SK-N-SH (cell line): ENCODE data around the gene COQ9. TPM values are rescaled to one million over a fixed set of nuclear protein-coding genes. Genes with fewer than 3 reads are reported as not detected.

ENCODE experiments used
- CTCF ChIA-PET: fragments of 300-600, 350-600 bp; formaldehyde crosslinking; extraction: SDS; loops from one replicate; lab custom pipeline; 2021; lab: Yijun Ruan, JAX
- POLR2A ChIA-PET: fragments of 350-600 bp; sonication (Branson Sonifier 250); formaldehyde crosslinking; extraction: SDS; loops from one replicate; lab custom pipeline; 2020; ENCODE audit warnings: antibody characterized with exemption, inconsistent platforms; lab: Yijun Ruan, JAX
- DNase-seq: peaks from one replicate; pipeline ENCODE4 v3.0.0; 2012
- H2AFZ ChIP-seq: fragments of 200-600 bp; sonication (generic); 2 replicates; pipeline ENCODE4 v1.8.1; 2016; ENCODE audit warnings: antibody characterized with exemption, mild to moderate bottlenecking, low read depth
- H3F3A ChIP-seq: fragments of 200-600 bp; sonication (generic); replicated peaks from 2 replicates; pipeline ENCODE3; 2016; ENCODE audit warnings: antibody characterized with exemption, mild to moderate bottlenecking; ENCODE audit not compliant: insufficient read depth
- H3K27ac ChIP-seq, 2 experiments: fragments of 200-500 bp in 1 of 2; fragments of 200-600 bp in 1 of 2; sonication (Bioruptor generic) in 1 of 2; sonication (generic), shearing (Covaris generic) in 1 of 2; 2 replicates each; pipeline versions ENCODE4 v1.5.1 to v1.6.1; 2014 to 2016; ENCODE audit warnings: low read depth in 2 of 2, inconsistent platforms in 1 of 2, low read length in 1 of 2, mild to moderate bottlenecking in 1 of 2, mixed read lengths in 1 of 2
- H3K27me3 ChIP-seq: fragments of 200-600 bp; sonication (generic), shearing (Covaris generic); 2 replicates; pipeline ENCODE4 v1.6.1; 2016; ENCODE audit warnings: mixed run types; ENCODE audit not compliant: insufficient read depth
- H3K36me3 ChIP-seq, 2 experiments: fragments of 200-500 bp in 1 of 2; fragments of 200-600 bp in 1 of 2; sonication (Bioruptor generic) in 1 of 2; sonication (generic) in 1 of 2; replicated peaks in 1 of 2; 2 replicates each; pipeline versions ENCODE3 to v1.5.1; 2014 to 2016; ENCODE audit warnings: low read length in 1 of 2, mild to moderate bottlenecking in 1 of 2; ENCODE audit not compliant: insufficient read depth in 2 of 2, control insufficient read depth in 1 of 2
- H3K4me1 ChIP-seq, 2 experiments: fragments of 200-500 bp in 1 of 2; fragments of 200-600 bp in 1 of 2; sonication (Bioruptor generic) in 1 of 2; sonication (generic), shearing (Covaris generic) in 1 of 2; 2 replicates each; pipeline versions ENCODE4 v1.5.1 to v1.6.1; 2014 to 2016; ENCODE audit warnings: low read depth in 1 of 2, low read length in 1 of 2, mixed run types in 1 of 2; ENCODE audit not compliant: insufficient read depth in 2 of 2, control insufficient read depth in 1 of 2
- H3K4me2 ChIP-seq: fragments of 200-600 bp; sonication (generic), shearing (Covaris generic); 2 replicates; pipeline ENCODE4 v1.6.1; 2017; ENCODE audit warnings: mixed run types
- H3K4me3 ChIP-seq, 2 experiments: fragments of 200-500 bp in 1 of 2; fragments of 200-600 bp in 1 of 2; sonication (Bioruptor generic) in 1 of 2; sonication (generic), shearing (Covaris generic) in 1 of 2; 2 replicates each; pipeline versions ENCODE4 v1.5.1 to v1.8.1; 2014 to 2016; ENCODE audit warnings: low read depth in 2 of 2, inconsistent platforms in 1 of 2, low read length in 1 of 2, mild to moderate bottlenecking in 1 of 2, mixed read lengths in 1 of 2, moderate library complexity in 1 of 2
- H3K79me2 ChIP-seq: fragments of 200-600 bp; sonication (generic); 2 replicates; pipeline ENCODE4 v1.8.1; 2017; ENCODE audit warnings: mild to moderate bottlenecking; ENCODE audit not compliant: insufficient read depth
- H3K9ac ChIP-seq: fragments of 200-600 bp; sonication (generic); 2 replicates; pipeline ENCODE4 v1.6.1; 2017; ENCODE audit warnings: mixed run types
- H3K9me2 ChIP-seq: fragments of 200-600 bp; sonication (generic); 2 replicates; pipeline ENCODE4 v1.6.1; 2017; ENCODE audit warnings: mixed run types
- H3K9me3 ChIP-seq: fragments of 200-600 bp; sonication (generic); 2 replicates; pipeline ENCODE4 v1.6.1; 2017; ENCODE audit warnings: mixed run types, mild to moderate bottlenecking, moderate library complexity
- H4K20me1 ChIP-seq: fragments of 200-600 bp; sonication (generic); 2 replicates; pipeline ENCODE4 v1.6.1; 2017; ENCODE audit warnings: mild to moderate bottlenecking, mixed run types; ENCODE audit not compliant: insufficient read depth
- CHD2 ChIP-seq: fragments of 150-350 bp; IDR thresholded peaks from 2 replicates; pipeline ENCODE4 v1.6.1; 2018; ENCODE audit warnings: low read length; ENCODE audit not compliant: partially characterized antibody
- CTCF ChIP-seq: fragments of 200-600 bp; sonication (generic); IDR thresholded peaks from 2 replicates; pipeline ENCODE4 v1.6.1; 2017; ENCODE audit warnings: antibody characterized with exemption, mild to moderate bottlenecking, moderate library complexity
- ELF1 ChIP-seq: IDR thresholded peaks from 2 replicates; pipeline ENCODE4 v1.4.0; 2012
- EP300 ChIP-seq, 2 experiments: IDR thresholded peaks; 2 replicates each; pipeline versions ENCODE4 v1.4.0 to v1.6.1; 2012; ENCODE audit warnings: borderline replicate concordance in 1 of 2, low read depth in 1 of 2, low read length in 1 of 2
- EZH2phosphoT487 ChIP-seq: fragments of 200-600 bp; sonication (generic); IDR thresholded peaks from 2 replicates; pipeline ENCODE4 v1.6.1; 2017; ENCODE audit warnings: low read depth, mixed run types, mild to moderate bottlenecking, antibody characterized with exemption, moderate library complexity, borderline replicate concordance
- FOSL2 ChIP-seq: IDR thresholded peaks from 2 replicates; pipeline ENCODE4 v1.4.0; 2012; ENCODE audit warnings: low read depth, mild to moderate bottlenecking, moderate library complexity, borderline replicate concordance
- FOXJ3 ChIP-seq: sonication (generic); formaldehyde crosslinking; IDR thresholded peaks from 2 replicates; pipeline ENCODE4 v1.5.1; 2020; ENCODE audit warnings: mild to moderate bottlenecking, missing genetic modification reagents
- FOXM1 ChIP-seq: IDR thresholded peaks from 2 replicates; pipeline ENCODE4 v1.4.0; 2012; ENCODE audit warnings: low read depth, mild to moderate bottlenecking
- GABPA ChIP-seq: IDR thresholded peaks from 2 replicates; pipeline ENCODE4 v1.4.0; 2012; ENCODE audit warnings: low read depth, mild to moderate bottlenecking
- GATA2 ChIP-seq: sonication (generic); formaldehyde crosslinking; IDR thresholded peaks from 2 replicates; pipeline ENCODE4 v1.5.0; 2020; ENCODE audit warnings: mild to moderate bottlenecking, missing genetic modification reagents
- IRF3 ChIP-seq: fragments of 150-350 bp; IDR thresholded peaks from 2 replicates; pipeline ENCODE4 v1.6.1; 2016; ENCODE audit warnings: mild to moderate bottlenecking, low read depth, low read length
- MAX ChIP-seq: IDR thresholded peaks from 2 replicates; pipeline ENCODE4 v1.4.0; 2012; ENCODE audit warnings: low read depth
- MEF2A ChIP-seq: IDR thresholded peaks from 2 replicates; pipeline ENCODE4 v1.4.0; 2012; ENCODE audit warnings: low read depth, borderline replicate concordance
- MXI1 ChIP-seq: IDR thresholded peaks from 2 replicates; pipeline ENCODE4 v1.6.1; 2012; ENCODE audit warnings: mild to moderate bottlenecking, low read depth, low read length, improper control_type of control experiment
- PBX3 ChIP-seq: IDR thresholded peaks from 2 replicates; pipeline ENCODE4; 2012
- RAD21 ChIP-seq: IDR thresholded peaks from 2 replicates; pipeline ENCODE4 v1.6.1; 2012; ENCODE audit warnings: mild to moderate bottlenecking, low read length
- RCOR1 ChIP-seq: fragments of 150-350 bp; IDR thresholded peaks from 2 replicates; pipeline ENCODE4 v1.6.1; 2017; ENCODE audit warnings: antibody characterized with exemption, low read length
- RFX5 ChIP-seq: IDR thresholded peaks from 2 replicates; pipeline ENCODE4 v1.6.1; 2012; ENCODE audit warnings: mild to moderate bottlenecking, improper control_type of control experiment, low read length
- RXRA ChIP-seq: IDR thresholded peaks from 2 replicates; pipeline ENCODE4 v1.4.0; 2012; ENCODE audit warnings: low read depth, mild to moderate bottlenecking, borderline replicate concordance
- SIN3A ChIP-seq: IDR thresholded peaks from 2 replicates; pipeline ENCODE4 v1.6.1; 2012; ENCODE audit warnings: low read depth, mild to moderate bottlenecking, low read length, moderate library complexity, borderline replicate concordance
- SMC3 ChIP-seq: IDR thresholded peaks from 2 replicates; pipeline ENCODE4 v1.6.1; 2012; ENCODE audit warnings: low read depth, low read length, improper control_type of control experiment
- TAF1 ChIP-seq: IDR thresholded peaks from 2 replicates; pipeline ENCODE4 v1.6.1; 2012; ENCODE audit warnings: low read depth, mild to moderate bottlenecking, low read length, moderate library complexity, borderline replicate concordance
- TCF12 ChIP-seq: IDR thresholded peaks from 2 replicates; pipeline ENCODE4 v1.4.0; 2012
- USF1 ChIP-seq: IDR thresholded peaks from 2 replicates; pipeline ENCODE4 v1.4.0; 2012; ENCODE audit warnings: low read depth, borderline replicate concordance
- YY1 ChIP-seq: IDR thresholded peaks from 2 replicates; pipeline ENCODE4 v1.4.0; 2012; ENCODE audit warnings: low read depth, mild to moderate bottlenecking
- ZBTB33 ChIP-seq: IDR thresholded peaks from 2 replicates; pipeline ENCODE4 v1.4.0; 2012; ENCODE audit warnings: low read depth, borderline replicate concordance
- WGBS: methylation state at CpG from one replicate; pipeline ENCODE4 v1.1.6; 2017; ENCODE audit warnings: low lambda C conversion rate; 5-methylcytosine and 5-hydroxymethylcytosine counted together
- polyA plus RNA-seq, 3 experiments: library from polyadenylated mRNA; depleted of rRNA; stranded (reverse); fragments of >200 nt; gene quantifications; 2 replicates each; pipeline ENCODE4 v1.2.3, GENCODE V29; 2012

The COQ9 gene
- polyA plus RNA-seq, 1 of the 3 experiments (the other 2 are of a cell fraction) = 81.2 TPM

- peaks cover 6 to 37% of the 10 kb centered on the region in 2 experiments for H3K36me3 ChIP-seq
- TF ChIP-seq SMC3 (peak; percentile 15; the same call in 1 of the 2 replicates), USF1 (no peak), GABPA (no peak), PBX3 (no peak), EZH2phosphoT487 (no peak), IRF3 (no peak), SIN3A (no peak), RFX5 (no peak), TAF1 (no peak), YY1 (no peak), RCOR1 (no peak), MAX (no peak), MXI1 (no peak), TCF12 (no peak), FOXJ3 (CRISPR knock-in tag) (no peak), ZBTB33 (no peak), GATA2 (CRISPR knock-in tag) (no peak), EP300 (IDR thresholded peaks at IDR 0.05; ENCODE audit: borderline replicate concordance in 1 of 2, low read depth in 1 of 2, low read length in 1 of 2) (no peak), RXRA (no peak), CTCF (peak; percentile 49), CHD2 (no peak), MEF2A (no peak), FOSL2 (no peak), ELF1 (no peak), FOXM1 (no peak), RAD21 (peak; percentile 47)
- H3K4me2 ChIP-seq = no peak overlapping the region
- H3K9ac ChIP-seq = no peak overlapping the region
- no peaks in the 10 kb centered on the region for H3K9me2 ChIP-seq
- H3K27me3 ChIP-seq = no peaks in the 10 kb centered on the region
- H3K9me3 ChIP-seq = no peaks in the 10 kb centered on the region
- H3K4me1 ChIP-seq = peaks cover 14 to 97% of the 10 kb centered on the region in 2 experiments
- peaks cover 4% of the 10 kb centered on the region for H3F3A ChIP-seq
- peak; percentile 83 for DNase-seq
- H3K4me3 ChIP-seq = no peak overlapping the region; a peak in 1 of 4 replicates
- H3K27ac ChIP-seq = peak overlapping the region in 1 of 2 experiments; percentile 90; a peak in 2 of 4 replicates
- H4K20me1 ChIP-seq = 0 out of 2 replicates have a peak, but pooled peaks cover 6% of the 10 kb centered on the region
- CTCF ChIA-PET = interaction anchor here (0.7 to 21.0 kb wide), 6 partner anchors 12 to 58 kb away, joined by 4 to 354 read pairs (median 6); partner anchors contain the start of genes CIAPIN1, COQ9 and POLR2C
- H2AFZ ChIP-seq = no peak overlapping the region
- 43% methylated on average over 9 of the region's 12 CpGs for WGBS
- POLR2A ChIA-PET = interaction anchor here (0.6 to 5.1 kb wide), 5 partner anchors 8 to 1230 kb away, joined by 3 to 52 read pairs (median 4); partner anchors contain the start of genes CIAPIN1, COQ9 and DOK4
- peaks cover 7% of the 10 kb centered on the region; the same call in 1 of the 2 replicates for H3K79me2 ChIP-seq
Measured at GRCh38 chr16:57475711-57476339, 28.5 kb downstream of the COQ9 start.
